Fibroblast of skin of right quadriceps (primary cell): Measurements from ENCODE around the gene LBX1.
"Not testable (repeated sequence)": the region's sequence is repeated elsewhere in the genome, so short reads cannot be mapped to it uniquely, and the experiment has no call there.

Experiments
- DNase-seq: peaks from one replicate; pipeline ENCODE4 v3.0.0-alpha.2; 2013

Gene LBX1

DNA sequence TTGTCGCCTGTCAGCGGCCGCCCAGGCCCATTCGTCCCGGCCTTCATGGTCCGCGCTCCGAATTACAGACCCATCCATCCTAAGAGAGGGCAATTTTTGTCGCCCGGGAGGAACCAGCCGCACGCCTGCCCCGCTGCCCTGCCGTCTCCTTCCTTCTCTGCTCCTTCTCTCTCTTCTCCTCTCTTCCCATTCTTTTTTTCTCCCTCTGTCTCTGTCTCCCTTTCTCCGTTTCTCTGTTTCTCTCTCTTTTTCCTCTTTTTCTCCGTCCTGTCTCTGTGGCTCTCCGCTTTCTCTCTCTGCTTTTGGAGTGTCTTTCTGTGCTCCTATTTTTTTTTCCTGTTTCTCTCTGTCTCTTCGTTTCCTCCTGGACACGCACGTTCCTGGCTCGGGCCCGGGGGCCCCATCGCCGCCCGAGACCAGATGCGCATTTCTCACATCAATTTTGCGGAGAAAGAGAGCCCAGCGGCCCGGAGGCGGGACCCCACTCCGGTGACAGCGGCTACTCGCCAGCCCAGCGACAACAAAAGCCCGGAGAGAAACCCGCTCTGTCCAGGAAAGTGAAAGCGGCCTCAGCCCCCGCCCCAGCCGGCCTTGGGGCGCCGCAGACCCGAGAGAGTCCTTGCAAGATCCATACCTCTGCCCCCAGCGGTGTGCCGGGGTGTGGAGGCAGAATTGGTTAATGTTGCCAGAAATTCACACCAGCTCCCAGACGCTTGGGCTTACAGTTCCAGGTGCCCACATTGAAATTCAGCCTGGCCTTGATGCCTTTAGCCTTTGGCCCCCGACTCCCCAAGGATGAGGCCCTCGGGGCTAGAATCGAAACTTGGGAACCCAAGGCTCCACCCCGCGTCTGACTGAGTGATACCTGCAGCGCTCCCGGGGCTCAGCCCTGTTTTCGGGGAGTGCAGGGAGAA is 4.1 kb downstream of the LBX1 start:
- no peak for DNase-seq

DNA sequence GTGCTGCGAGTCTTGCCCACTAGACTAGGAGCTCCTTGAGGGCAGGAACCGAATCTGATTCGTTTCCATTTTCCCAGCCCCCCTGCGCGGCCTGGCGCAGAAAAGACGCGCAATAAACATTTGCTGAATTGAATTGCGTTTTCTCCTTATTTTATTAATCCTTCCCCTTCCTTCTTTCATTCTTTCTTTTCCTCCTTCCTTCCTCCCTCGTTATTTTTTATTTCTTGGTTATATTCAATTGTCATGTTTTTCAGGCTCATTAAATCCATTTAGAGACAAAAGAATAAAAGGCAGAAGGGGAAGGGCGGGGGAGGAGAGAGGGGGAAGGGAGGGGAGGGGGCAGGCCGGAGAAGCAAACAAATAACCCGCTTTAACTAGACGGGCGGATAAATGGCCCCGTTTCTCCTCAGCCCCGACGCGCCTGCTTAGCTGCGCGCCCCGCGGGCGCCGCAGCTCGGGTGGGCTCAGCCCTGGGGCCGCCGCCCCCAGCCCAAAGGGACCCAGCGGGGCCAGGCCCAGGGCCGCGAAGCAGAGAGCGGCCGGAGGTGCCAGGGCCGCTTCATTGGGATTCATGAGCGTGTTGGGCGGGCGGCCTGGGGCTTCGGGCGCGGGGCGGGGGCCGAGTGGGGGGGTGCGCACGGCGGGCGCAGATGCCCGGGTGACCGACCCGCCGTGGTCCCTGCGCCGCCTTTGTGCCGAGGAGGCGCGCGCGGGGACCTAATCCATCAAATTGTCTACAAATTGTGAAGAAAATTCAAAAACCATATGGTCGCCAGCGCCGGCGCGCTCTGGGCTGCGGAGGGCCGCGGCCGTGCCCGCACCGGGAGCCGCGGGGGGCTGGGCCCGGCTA is 5.0 kb downstream of the LBX1 start:
- no peak for DNase-seq

DNA sequence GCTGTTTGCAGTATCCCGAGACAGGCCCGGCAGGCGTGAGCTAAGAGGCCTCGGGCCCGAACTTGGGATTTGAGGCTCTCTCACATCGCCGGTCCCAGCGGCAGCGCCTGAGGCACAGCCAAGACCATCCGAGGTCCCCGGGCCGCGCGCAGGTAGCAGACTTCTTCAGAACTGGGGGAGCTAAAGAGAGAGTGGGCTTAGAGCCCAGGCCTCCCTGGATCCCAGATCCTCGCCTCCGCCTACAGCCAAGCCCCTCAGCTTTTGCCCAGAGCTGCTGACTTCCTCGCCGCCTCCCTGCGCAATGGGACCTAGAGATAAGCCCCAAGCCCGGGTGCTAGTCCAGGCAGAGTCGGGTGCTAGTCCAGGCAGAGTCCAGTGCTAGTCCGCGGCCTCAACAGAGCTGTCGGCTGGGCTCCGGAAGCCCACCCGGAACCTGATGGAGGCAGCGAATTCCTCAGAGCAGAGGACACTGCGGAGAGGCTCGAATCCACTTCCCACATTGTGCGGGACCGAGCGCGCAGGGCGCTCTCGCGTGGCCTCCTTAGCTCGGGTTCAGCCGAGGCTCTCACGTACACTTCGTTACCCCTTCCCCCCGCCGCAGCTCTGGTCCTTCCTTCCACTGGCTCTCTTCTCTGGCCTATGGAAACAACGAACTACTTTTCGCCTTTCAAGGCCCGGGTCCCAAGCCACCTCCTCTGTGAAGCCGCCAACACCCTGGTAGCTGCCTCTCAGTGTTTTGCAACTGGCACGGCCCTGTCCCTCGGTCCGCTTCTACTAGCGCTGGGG is 5.8 kb downstream of the LBX1 start:
- DNase-seq, result no peak

DNA sequence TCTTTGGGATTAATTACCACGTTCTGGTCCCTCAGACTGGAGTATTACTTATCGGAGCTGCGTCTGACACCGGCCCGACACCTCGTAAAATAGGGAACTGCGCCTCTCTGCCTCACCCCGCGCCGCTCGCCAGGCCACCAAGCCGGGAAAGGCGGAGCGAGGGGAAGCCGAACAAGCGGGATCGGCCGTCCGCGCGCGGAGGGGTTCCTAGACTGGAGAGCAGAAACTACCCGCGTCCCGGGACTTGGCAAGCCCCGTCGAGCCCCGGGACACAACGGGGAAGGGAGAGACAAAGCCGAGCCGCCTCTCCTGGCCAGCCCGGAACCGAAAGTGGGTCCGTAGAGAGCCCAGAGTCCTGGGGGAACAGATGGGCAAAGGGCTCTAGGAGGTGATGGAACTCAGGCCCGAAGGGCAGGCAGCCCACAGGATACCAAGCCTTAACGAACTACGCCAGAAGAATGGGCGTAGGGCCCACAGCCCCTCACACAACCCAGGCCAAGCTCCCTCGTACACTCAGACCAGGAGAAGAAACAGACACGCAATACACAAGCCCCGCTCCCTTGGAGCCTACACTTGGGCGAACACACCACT is 6.5 kb downstream of the LBX1 start:
- DNase-seq, result no peak

DNA sequence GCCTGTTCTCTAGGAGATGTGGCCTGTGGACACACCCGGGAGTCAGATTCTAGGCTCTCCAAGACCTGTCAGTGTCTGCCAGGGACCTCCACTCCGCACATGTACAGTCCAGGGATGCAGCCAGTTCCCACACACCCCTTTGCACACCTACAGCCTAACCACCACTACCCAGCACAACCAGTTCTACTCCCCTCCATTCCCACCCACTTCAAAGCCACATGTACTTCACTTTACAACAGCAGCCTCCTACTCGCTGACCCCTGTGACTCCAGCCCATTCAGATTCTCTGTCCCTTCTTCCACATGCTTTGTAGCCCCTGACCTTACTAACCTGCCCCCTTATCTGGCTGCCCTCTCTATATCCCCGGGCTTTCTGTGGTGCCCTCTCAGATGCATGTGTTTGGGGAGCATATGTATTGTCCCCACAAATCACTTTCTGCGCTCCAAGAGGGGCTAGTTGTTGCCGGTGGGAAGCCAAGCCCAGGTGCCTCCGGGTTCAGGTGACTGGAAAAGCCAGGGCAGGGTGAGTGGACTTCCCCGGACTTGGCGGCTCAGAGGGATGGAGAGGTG is 7.2 kb downstream of the LBX1 start:
- DNase-seq, result no peak

DNA sequence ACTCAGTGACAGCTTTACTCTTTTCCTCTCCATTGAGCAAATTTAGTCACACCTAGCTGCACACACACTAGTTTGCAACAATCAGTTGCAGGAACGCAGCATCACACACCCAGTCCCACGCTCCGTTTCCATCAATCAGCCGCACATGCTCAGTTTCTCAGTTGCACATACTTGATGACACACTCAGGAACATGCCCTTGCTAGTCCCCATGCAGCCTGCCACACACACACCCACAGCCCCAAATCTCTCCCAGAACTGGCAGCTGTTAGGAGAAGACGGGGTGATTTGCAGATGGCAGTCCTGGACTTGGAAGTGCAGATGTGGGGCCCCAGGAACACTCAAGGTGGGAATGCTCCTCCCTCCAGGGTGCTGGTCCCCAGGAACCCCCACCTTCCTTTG is 7.7 kb downstream of the LBX1 start:
- no peak for DNase-seq

DNA sequence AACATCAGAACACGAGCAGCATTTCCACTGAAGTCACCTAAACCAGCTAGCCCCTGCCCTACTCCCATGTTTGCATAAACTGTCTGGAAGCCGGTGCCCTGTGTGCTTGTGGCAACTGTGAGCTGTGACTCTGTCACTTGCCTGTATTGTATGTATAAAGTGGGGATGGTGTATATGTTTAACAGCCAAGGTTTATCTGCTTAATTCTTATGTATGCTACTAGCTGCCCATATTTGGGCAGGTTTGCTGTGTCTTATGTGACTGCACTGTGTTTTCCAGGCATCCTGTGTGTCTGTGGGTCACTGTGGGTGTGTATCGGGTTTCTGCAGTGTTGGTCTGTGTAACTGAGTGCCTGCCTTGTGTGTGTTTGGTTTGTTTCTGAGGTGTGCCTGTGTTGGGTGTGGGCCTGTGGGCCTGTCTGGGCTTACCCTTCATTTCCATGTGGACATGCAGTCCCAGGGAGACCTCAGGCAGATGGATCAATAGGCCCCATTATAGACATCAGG is 9.3 kb downstream of the LBX1 start:
- DNase-seq, result no peak

DNA sequence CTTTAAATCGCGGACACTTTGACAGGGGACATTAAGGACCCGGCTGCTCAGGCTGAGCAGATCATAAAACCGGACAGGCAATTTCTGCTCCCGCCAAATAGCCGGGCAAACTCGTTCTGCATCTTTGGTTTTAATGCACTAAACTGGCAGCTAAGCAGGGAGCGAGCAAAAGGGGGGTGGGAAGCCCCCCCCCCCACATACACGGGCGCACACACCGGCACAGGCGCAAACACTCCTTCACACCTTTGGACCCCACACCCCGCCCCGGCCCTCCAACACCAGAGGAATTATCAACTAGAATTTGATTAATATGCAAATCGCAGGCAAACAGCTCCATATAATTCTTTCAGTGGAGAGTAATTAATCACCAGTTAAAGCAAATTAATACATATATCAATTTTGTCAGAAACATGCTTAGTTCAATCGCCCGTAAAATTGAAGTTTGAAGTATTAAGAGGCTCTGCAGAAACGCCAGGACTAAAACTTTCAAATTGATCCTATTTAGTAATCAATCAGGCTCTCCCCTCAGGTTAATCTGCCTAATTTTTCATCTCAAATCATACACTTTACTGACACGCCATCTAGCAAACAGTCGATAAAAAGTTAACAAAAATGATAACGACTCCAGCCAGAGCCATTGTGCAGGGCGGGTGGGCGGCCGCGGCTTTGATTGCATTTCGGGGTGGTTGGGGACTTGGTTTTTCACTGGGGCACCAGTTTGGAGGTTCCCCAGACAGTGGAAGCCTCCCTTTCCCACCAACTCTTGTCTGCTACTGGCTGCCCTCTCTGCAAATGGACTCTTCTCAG is 9.9 kb downstream of the LBX1 start:
- DNase-seq, result no peak

DNA sequence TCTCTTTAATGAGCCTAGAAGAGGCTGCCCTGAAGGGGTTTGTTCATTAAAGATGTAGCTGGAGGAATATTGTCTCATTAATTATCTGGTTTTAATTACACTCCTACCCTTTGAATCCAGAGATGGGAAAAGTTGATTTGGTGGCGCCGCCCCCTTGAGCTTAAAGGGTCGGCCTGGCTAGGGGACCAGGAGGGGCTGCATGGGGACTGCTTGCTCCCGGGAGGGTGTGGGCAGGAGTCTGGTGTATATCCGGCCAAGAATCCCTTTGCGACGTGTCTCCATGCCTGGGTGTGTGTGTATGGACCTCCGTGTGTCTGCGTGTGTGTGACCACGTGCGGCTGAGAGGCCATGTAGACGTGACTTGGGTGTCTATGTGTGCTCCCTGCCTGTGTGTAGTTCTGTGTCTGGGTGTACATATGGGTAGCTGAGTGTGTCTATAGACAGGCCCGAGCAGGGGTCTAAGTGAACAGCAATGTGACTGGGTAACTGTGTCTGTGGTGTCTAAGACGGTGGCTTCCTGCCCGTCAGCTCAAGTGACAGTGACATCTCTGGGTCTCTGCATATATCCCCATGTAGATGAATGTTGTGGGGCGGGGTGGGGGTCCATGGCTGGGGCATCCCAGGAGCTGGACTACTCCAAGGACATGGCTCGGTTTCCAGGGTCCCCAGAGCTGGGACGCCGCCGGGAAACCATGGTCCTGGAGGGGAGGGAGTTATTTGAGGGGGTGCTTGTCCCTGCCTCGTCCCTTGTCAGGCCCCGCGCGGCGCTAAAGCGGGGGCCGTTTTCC is 10.7 kb downstream of the LBX1 start:
- no peak for DNase-seq

DNA sequence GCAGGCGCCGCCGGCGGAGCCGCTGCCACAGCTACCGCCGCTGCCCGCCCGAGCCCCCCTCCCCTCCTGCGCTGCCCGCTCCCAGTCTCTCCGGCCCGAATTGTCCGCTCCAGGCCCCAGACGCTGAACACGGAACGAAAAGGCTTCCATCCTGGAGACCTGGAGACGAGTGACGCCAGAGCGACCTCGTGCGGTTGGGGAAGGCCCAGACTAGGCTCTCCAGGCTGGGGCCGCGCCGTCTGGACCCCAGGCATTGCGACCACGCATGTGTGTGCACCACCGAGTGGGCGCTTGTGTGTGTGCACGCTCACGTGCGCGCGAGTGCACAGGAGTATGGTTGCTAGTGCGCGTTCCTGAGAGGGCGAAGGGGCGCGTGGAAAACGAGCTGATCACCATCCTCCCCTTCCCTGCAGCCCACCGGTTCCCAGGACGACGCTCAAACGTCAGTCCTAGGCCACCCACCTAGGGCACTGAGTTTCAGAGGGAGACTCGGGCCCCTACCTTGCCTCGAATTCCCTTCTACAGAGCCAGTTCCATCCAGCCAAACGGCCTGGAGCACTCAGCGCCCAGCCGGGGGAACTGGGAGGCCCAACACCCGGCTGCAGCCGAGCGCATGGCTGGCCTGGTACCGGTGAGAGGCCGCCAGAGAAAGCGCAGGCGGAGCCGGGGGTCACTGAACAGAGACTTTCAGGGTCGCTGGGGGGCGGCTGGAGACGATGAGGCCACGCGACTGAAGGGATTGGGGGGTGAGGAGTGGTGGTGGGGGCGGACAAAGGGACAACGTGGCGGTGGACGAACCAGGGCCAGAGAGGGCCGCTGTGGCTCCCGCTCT is 11.6 kb downstream of the LBX1 start:
- peak; percentile 36 for DNase-seq

DNA sequence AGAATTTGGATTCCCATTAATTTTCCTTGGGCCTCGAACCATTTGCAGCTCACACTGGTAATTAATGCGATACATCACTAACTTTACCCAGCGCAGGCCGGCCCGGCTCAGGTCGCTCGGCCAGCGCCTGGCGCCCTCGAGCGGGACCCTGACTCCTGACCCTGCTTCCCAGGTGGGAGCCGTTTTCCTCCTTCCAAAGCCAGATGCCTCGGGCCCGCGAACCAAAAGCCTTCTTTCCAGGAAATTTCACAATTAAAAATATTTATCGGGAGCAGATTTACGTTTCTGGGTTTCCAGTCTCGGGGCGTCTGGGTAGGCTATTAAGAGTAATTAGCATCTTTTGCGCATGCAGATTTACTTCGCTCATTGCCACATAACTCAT is 12.2 kb downstream of the LBX1 start:
- no peak for DNase-seq

DNA sequence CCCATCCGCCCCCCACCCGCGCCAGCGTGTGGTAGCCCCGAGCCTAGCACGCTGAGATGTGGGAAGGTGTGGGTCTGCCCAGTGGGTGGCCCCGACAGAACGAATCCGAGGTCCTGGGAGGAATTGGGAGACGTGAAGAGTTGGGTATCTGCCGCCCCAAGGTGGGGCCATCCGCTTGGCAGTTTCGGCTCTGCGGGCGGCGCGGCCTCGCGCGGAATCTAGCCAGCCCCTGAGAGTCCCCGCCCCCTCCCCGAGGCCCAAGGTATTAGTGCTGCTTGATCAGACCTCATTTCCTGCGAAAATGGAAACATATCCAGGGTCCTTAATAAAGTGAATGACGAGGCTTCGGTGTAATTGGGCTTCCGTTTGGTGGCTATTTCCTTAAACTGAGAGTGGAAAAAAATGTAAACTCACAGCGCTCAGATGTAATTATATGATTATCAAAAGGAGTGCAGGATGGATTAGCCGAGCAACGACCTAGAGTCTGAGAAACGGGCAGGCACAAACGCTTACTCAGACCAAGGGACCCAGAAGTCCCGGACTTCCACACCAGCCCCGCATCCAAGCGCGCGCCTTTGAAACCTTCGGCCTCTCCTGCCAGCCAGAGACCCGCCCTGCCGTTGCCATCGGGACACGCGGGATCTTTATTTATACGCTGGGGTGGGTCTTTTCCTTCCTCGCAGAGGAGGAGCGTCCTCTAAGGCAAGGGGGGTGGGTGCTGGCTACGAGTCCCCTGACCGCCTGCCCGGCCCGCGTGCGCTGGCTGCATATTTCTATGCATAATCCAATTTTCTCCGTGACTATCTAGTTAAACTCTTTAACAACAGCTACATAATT is 12.8 kb downstream of the LBX1 start:
- no peak for DNase-seq

DNA sequence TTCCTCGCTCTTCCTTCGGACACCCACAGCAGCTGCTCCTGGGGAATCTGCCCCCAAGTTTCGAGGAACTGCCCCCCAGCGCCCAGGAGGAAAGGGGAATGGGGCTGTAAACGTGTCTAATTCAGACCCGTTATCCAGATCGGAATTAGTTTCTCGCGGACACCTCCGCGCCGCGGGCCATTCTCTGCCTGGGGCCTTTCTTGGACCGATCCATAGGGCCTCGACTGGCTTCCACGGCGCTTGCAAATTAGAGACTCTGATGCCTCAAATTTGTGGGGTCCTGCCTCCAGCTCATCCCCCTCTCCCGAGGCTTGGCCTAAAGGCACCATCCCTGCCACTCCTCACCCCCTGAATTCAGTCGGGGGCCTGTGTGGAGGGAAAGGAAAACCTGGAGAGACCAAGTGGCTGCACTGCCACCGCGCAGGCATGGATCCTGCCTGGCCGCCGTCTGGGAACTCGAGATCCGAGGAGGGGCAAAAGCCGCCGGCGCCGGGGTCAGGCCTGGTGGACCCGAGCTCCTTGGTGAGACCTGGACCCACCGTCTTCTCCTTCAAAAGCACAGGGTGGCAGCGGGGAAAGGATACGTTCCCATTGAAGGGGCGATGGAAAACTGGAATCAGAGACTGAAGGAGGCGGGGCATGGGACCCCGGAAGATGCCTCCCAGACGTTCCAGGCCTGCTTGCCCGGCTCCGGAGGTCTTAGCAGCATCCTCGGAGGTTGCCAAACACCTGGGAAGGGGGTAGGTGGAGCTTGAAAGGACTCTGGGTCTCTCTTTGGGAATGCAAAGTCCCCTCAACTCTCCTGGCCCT is 13.7 kb downstream of the LBX1 start:
- no peak for DNase-seq

DNA sequence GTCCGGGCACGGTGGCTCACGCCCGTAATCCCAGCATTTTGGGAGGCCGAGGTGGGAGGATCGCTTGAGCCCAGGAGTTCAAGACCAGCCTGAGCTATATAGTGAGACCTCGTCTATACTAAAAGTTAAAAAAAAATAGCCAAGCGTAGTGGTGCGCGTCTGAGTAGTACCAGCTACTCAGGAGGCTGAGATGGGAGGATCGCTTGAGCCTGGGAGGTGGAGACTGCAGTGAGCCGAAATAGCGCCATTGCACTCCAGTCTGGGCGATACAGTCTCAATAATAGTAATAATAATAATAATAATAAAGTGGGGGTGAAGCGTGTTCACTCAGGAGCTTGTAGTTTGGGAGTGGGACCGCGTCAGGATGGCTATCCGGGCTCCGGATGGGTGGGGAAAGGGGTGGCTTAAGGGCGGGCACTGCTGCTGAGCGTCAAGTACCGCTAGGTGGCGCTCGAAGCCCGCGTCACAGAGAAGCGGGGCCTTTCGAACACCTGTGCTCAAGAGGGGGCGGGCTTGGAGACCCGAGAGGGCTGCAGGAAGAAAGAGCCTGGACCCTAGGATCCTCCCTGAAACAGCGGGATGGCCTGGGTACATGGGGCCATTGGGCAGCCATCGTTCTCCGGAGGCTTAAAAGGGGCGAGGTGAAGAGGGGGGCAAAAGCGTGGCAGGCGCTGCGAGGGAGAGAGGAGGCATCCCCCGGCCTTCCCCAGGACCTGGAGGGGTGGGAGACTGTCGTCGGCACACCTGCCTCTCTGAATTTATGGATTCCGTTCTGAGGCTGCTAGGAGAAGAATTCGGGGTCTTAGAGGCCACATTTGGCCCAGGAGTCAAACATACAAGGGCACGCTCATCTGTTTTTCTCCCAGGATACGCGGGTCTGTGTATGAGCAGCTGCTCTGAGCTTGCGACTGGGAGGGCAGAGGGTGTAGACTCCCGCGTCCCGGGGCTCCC is 14.5 kb downstream of the LBX1 start:
- DNase-seq, result peak; percentile 36

DNA sequence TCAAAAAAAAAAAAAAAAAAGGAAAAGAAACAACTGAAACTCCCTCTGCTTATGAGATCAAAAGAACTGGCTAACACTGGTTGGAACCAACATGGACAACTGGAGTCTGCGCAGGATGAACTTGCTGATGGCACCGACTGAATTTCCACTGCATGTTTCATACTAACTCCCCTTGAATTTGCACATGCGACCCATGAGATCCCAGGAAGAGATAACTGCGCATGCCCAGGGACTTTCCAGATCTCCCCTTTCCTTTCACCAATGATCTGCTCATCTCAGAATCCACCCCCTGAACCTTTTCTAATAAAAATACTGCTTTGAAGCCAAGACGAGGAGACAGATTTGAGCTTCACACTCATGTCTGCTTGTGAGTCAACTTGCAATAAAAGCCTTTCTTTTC is 20.7 kb downstream of the LBX1 start:
- DNase-seq, result no peak

DNA sequence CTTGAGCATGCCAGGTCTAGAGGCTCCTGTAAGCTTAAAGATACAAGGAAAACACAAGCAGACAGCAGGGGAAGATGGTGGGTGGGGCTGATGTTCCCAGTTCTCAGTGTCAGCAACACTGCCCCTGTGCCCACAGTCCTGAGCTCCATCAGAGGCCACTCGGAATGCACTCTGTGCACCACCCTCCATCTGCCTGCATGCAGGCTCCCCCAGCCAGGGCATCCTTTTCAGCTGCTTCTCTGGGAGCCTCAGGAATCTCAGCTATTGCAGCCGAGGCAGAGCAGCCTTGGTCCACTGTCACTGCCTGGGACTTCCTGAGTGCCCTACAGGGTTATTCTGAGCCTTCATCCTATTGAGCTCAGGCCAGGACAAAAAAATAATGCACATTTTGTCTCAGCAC is 22.2 kb downstream of the LBX1 start:
- no peak for DNase-seq

DNA sequence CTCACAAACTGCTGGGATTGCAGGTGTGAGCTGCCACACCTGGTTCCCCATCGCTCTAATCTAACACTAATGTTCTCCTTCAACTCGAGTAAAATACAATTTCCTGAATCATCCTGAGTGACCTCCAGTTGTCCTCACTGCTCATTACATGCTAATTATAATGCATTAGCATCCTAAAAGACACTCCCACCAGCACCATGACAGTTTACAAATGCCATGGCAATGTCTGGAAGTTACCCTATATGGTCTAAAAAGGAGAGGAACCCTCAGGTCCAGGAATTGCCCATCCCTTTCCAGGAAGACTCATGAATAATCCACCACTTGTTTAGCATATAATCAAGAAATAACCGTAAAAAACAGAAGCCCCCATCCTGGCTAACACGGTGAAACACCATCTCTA is 26.6 kb downstream of the LBX1 start:
- not testable (repeated sequence) for DNase-seq
